Inflammatory macrophage (primary cell): ENCODE results near the gene SUGP2.

ENCODE experiments used
- DNase-seq, 2 donors: peaks; one replicate each; pipeline ENCODE4 v3.0.0-alpha.2; 2020 to 2022
- total RNA-seq, 18 experiments: gene quantifications; one replicate each; lab custom pipeline; 2026; ENCODE audit warnings: mixed read lengths in 6 of 18, inconsistent platforms in 2 of 18; lab: John Stamatoyannopoulos, UW

Gene SUGP2
- 44.4 to 138 (median 106) reads per million in 18 experiments for total RNA-seq

- DNase-seq, result peak; percentile 86 to 94
Measured at GRCh38 chr19:19033426-19034203, at the start of gene SUGP2, which contains the start of gene ARMC6. SUGP2 (minus strand) TSS chr19:19033517; CDS start chr19:19031071, 2,446 bp downstream. ARMC6 (plus strand) TSS chr19:19033603; CDS start chr19:19034210, 607 bp downstream.

GRCh38 chr19:19081642-19082151 lies 48.4 kb upstream of the SUGP2 start:
- DNase-seq, result peak in 1 of 2 donors; percentile 36

GRCh38 chr19:19079571-19079970 lies 46.3 kb upstream of the SUGP2 start:
- DNase-seq, result no peak

DNA sequence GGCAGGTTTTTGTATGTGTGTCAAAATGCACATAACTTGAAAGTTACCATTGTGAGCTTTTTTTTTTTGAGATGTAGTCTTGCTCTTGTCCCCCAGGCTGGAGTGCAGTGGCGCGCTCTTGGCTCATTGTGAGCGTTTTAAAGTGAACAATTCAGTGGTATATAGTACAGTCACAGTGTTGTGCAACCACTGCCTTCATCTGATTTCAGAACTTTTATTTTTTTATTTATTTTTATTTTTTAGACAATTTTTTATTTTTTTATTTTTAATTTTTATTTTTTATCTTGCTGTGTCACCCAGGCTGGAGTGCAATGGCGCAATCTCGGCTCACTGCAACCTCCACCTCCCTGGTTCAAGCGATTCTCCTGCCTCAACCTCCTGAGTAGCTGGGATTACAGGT lies 45.5 kb upstream of the SUGP2 start:
- no peak for DNase-seq

- DNase-seq, result peak; percentile 28 to 47
Measured at GRCh38 chr19:19077103-19077502, 43.8 kb upstream of the SUGP2 start.

DNA sequence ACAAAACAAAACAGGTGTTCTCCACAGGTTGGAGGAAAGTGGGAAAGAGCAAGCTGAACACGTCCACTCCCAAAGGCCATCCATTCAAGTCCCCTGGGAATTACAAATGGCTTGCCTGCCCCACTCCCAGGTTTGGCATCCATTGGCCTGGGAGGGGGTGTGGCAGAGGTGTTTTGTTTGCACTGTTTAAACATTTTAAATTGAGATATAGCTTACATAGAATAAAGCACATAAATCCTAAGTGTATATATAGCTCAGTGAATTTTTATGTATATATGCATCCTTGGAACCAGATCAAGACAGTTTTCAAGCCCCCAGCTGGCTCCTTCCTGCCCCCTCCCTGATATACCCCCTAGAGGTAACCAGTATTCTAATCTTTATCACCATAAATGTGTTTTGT lies 43.2 kb upstream of the SUGP2 start:
- DNase-seq, result no peak

GRCh38 chr19:19075126-19075525 lies 41.8 kb upstream of the SUGP2 start:
- DNase-seq, result no peak

- no peak for DNase-seq
Measured at GRCh38 chr19:19074196-19074882, 41.0 kb upstream of the SUGP2 start.

DNA sequence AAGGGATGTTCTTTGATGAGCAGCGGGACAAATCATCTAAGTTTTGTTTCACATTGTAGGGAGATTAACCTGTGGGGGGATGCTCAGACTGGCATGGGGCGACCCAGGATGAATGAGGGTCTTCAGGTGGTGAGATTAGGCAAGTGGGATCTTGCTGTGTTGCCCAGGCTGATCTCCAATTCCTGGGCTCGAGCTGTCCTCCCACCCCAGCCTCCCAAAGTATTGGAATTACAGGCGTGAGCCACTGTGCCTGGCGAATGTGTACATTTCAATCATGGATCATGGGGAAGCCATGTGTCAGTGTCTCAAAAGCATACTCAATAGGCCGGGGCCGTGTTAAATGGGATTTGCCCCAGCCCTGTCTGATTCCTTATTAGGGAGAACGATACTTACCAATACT lies 38.6 kb upstream of the SUGP2 start:
- DNase-seq, result no peak

DNA sequence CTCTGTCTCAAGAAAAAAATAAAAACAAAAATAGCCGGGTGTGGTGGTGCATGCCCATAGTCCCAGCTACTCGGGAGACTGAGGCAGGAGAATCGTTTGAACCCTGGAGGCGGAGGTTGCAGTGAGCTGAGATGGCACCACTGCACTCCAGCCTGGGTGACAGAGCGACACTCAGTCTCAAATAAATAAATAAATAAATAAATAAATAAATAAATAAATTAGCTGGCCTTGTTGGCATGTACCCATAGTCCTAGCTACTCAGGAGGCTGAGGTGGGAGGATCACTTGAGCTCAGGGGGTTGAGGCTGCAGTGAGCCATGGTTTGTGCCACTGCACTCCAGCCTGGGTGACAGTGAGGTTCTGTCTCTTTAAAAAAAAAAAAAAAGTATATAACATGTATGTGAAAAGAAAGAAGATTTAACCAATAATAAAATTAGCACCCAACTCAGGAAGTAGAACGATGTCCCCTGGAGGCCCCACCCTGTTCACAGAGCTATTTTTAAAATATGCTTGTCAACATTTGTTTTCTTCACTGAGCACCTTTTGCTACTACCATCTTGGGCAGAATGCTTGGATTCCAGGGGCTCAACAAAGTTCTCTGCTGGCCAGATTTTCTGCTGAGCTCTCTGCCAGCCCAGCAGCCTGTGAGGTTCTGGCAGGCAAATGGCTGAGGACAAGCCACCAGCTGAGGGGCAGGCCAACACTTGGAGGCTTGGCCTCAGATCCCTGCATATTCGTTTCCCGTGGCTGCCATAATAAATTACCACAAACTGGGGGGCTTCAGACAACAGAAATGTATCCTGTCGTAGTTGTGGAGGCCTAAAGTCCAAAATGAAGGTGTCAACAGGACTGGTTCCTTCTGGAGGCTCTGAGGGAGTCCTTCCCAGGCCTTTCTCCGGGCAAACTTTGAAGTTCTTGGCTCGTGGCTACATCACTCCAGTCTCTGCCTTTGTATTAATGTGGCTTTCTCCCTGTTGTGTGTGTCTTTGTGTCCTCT lies 35.6 kb upstream of the SUGP2 start:
- no peak for DNase-seq

- DNase-seq, result peak; percentile 26 to 38
Measured at GRCh38 chr19:19067276-19068072, 34.2 kb upstream of the SUGP2 start.

GRCh38 chr19:19064811-19065745 lies 31.8 kb upstream of the SUGP2 start:
- DNase-seq, result no peak

- no peak for DNase-seq
Measured at GRCh38 chr19:19064098-19064722, 30.9 kb upstream of the SUGP2 start.

DNA sequence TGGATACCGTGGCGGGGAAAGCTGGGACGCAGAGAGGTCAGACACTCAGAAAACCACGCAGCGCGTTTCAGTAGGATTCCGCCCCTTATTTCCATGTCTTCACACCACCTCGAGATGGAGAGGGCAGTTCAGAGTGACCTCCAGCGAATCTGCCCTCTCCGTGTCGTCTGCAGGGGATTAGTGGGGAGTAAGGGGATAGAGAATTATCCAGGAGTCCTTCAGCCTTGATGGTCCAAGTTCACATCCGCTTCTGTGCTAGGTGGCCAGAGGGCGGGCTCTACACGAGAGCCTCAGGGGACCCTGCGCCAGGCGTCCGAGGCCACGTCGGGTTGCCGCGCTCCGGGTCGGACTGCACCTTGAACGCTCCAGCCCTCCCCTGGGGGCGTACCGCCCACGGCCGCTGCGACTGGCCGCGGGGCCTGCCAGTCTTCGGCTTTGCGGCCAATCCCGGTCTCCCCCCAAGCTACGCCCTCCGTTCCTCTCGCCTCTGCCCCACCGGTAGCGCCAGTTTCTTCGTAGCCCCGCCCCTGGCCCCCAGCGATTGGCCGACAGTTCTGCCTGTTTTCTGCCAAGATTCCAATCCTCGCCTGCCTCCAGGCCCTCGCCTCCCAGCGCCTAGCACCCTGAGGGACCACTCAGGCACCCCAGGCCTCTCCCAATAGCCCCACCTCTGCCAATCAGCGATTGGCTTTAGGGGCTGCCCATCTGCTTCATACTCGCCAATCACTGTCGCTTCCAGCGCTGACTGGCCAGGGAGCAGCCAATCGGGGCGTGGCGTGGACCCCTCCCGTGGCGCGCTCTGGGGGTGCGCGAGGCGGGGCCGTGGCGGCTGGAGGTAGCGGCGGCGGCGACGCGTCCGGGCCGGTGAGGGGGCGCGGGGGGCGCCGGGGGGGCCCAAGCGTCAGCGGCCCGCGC lies 30.1 kb upstream of the SUGP2 start, which contains the start of gene SLC25A42:
Gene SLC25A42 (plus strand): TSS at position 812 of the 915 bp plus-strand sequence. CDS start 32,131 bp downstream, outside the sequence.
- peak; percentile 99 for DNase-seq

- DNase-seq, result no peak
Measured at GRCh38 chr19:19062454-19063182, 29.3 kb upstream of the SUGP2 start.

GRCh38 chr19:19061506-19061905 lies 28.2 kb upstream of the SUGP2 start:
- DNase-seq, result no peak

DNA sequence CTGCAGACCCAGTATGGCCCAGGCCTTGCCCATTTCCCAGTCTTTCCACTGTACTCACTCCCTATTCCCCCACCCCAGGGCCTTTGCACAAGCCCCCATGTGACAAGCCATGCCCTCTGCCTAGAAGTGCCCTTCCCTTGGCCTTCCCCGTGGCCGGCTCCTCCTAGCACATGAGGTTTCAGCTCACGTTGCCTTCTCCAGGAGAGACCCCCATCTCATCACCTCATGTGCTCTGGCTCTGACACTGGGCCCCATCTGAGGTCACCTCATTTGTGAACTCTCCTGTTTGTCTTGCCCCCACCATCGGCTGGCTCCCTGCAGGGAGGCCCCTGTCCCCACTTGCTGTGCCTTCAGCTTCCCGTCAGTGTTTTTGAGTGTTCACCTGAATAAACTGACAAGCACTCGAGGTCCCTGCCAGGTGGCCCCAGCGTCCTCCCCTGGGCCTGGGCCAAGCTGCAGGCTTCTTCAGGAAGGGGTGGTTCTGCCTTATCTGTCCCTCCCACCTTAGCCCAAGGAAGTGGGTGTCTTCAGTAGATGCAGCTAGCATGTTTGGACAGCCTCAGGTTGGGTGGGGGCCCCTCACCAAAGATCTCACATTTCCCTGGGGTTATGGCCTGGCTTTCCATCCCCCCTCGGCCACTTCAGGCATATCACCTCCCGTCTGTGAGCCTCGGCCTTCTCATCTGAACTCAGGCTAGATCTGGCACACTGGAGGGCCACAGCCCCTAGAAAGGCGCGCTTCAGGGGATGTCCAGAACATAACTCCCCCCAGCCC lies 26.7 kb upstream of the SUGP2 start:
- DNase-seq, result no peak
